Progenitor cell of endocrine pancreas (in vitro differentiated cells): ENCODE data around the gene G6PC2. TPM values are rescaled to one million over a fixed set of nuclear protein-coding genes. Genes with fewer than 3 reads are reported as not detected.
"Not testable (repeated sequence)": the region's sequence is repeated elsewhere in the genome, so short reads cannot be mapped to it uniquely, and the experiment has no call there.

Source experiments
- DNase-seq: peaks from one replicate; pipeline ENCODE4 v3.0.0; 2021; ENCODE audit warnings: low spot score; ENCODE audit not compliant: unreplicated experiment
- H3K27ac Mint-ChIP-seq: 2 replicates; pipeline ENCODE4 v1.8.0; 2021; ENCODE audit warnings: mild to moderate bottlenecking, moderate library complexity, mixed read lengths
- H3K27me3 Mint-ChIP-seq: 2 replicates; pipeline ENCODE4 v1.8.0; 2021; ENCODE audit warnings: mixed read lengths
- H3K36me3 Mint-ChIP-seq: 2 replicates; pipeline ENCODE4 v1.8.0; 2022; ENCODE audit warnings: mixed read lengths; ENCODE audit not compliant: insufficient read depth
- H3K4me1 Mint-ChIP-seq: 2 replicates; pipeline ENCODE4 v1.8.0; 2021; ENCODE audit warnings: low read depth, mixed read lengths
- H3K4me3 Mint-ChIP-seq: 2 replicates; pipeline ENCODE4 v1.8.0; 2021; ENCODE audit warnings: low read depth, mild to moderate bottlenecking, moderate library complexity, mixed read lengths
- H3K9me3 Mint-ChIP-seq: 2 replicates; pipeline ENCODE4 v1.8.0; 2021; ENCODE audit warnings: low read depth, mixed read lengths
- total RNA-seq: library from RNA; stranded (reverse); gene quantifications from 2 replicates; pipeline ENCODE4 v1.2.1, GENCODE V29; 2021
- TF ChIP-seq, protein P1 (sequence below): fragments of 200-600 bp; sonication (generic); IDR thresholded peaks from one replicate; pipeline ENCODE4 v1.5.0; 2021; ENCODE audit warnings: antibody characterized with exemption, mild to moderate bottlenecking; ENCODE audit not compliant: unreplicated experiment

G6PC2 gene
- total RNA-seq, 1 donor from 2014 or later, result not detected

DNA sequence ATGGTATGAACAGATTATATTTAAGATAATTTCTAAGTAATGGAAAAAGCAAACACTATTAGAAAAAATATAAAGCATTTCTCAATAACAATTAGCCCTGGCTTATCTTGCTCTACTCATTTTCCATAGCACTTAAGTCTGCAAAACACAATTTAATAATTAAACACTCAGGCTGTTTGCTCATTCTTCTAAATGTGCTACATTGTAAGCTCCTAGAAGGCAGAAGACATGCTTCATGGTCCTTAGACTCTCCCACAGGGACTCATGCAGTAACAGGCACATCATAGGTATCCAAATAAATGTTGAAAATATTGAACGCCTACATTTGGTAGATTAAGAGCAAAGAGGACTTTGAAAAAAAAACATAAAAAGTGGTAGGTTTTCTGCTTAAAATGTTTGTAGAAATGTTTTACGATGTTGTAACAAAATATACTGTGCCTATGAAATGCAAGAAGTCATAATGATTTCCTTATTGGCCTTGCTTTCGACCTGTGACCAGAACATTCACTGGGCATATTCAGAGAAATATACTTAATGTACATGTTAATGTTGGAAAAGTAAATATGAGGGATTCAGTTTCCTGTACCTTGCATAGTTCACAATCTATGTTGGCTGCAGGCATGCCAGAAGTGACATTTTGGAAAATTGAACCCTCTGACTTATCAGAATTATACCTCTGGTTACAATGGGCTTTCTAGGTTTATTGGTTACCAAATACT, 27.2 kb downstream of the G6PC2 start:
- H3K4me3 Mint-ChIP-seq, result no peak overlapping the region
- TF ChIP-seq, protein P1, sequence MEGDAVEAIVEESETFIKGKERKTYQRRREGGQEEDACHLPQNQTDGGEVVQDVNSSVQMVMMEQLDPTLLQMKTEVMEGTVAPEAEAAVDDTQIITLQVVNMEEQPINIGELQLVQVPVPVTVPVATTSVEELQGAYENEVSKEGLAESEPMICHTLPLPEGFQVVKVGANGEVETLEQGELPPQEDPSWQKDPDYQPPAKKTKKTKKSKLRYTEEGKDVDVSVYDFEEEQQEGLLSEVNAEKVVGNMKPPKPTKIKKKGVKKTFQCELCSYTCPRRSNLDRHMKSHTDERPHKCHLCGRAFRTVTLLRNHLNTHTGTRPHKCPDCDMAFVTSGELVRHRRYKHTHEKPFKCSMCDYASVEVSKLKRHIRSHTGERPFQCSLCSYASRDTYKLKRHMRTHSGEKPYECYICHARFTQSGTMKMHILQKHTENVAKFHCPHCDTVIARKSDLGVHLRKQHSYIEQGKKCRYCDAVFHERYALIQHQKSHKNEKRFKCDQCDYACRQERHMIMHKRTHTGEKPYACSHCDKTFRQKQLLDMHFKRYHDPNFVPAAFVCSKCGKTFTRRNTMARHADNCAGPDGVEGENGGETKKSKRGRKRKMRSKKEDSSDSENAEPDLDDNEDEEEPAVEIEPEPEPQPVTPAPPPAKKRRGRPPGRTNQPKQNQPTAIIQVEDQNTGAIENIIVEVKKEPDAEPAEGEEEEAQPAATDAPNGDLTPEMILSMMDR, result no peak
- H3K36me3 Mint-ChIP-seq, result no peaks in the 10 kb centered on the region
- H3K27ac Mint-ChIP-seq, result no peak overlapping the region
- peaks cover 20% of the 10 kb centered on the region for H3K4me1 Mint-ChIP-seq
- H3K27me3 Mint-ChIP-seq, result peaks cover 12% of the 10 kb centered on the region
- H3K9me3 Mint-ChIP-seq, result no peaks in the 10 kb centered on the region
- no peak for DNase-seq

DNA sequence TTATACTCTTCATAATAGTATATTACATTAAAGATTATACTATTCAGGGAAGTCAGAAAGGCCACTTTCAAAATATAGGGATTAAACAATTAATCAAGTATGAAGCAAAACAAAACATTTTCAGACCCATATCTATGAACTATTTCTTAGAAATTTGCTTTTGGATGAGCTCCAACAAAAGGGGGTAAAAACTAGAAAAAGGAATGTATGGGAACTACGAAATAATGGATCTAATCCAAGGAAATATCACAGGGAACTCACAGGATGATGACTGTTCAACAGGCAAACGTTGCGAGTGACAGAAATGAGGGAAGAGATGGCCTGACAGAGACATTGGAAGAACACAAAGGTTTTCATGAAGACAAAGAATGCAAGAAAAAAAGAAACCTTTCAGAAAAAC, 27.9 kb downstream of the G6PC2 start:
- TF ChIP-seq, protein P1, result no peak
- H3K4me3 Mint-ChIP-seq, result no peak overlapping the region
- H3K9me3 Mint-ChIP-seq, result no peaks in the 10 kb centered on the region
- H3K27ac Mint-ChIP-seq, result no peak overlapping the region
- peaks cover 20% of the 10 kb centered on the region for H3K4me1 Mint-ChIP-seq
- no peaks in the 10 kb centered on the region for H3K36me3 Mint-ChIP-seq
- H3K27me3 Mint-ChIP-seq, result peaks cover 12% of the 10 kb centered on the region
- DNase-seq, result no peak

DNA sequence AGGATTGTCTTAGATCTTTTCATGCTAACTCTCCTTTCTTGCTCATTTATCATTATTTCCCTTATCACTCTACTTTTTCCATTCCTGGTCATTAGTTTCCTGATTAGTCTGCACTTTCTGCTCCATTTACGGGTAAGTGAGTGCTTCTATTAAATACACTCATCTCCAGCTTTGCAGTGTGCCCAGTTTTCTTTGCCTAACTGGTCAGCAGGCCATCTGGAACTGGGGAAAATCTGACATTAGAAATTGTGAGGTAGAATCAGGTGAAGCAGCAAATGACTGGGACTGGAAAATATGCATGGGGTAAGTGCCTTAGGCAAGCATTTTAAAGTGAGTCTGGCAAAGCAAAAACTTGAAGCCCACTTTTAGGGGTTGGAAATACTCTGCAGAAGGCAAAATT, 29.2 kb downstream of the G6PC2 start:
- TF ChIP-seq, protein P1, result no peak
- no peak for DNase-seq
- Mint-ChIP-seq H3K9me3 (no peaks in the 10 kb centered on the region), H3K27ac (no peak overlapping the region), H3K4me3 (no peak overlapping the region), H3K4me1 (peaks cover 20% of the 10 kb centered on the region), H3K27me3 (peaks cover 12% of the 10 kb centered on the region), H3K36me3 (no peaks in the 10 kb centered on the region)

DNA sequence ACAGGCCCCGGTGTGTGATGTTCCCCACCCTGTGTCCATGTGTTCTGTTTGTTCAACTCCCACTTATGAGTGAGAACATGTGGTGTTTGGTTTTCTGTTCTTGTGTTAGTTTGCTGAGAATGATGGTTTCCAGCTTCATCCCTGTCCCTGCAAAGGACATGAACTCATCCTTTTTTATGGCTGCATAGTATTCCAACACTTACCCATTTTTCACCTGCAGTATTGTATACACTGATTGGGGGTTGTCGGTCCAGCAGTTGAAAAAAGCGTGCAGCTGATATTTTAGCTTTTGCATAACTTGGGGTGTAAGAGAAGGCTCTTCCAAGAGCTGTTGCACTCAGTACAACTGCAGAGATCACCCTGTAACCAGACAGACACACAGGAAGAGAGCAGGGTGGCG, 31.1 kb downstream of the G6PC2 start:
- not testable (repeated sequence) for H3K27ac Mint-ChIP-seq, H3K4me3 Mint-ChIP-seq

DNA sequence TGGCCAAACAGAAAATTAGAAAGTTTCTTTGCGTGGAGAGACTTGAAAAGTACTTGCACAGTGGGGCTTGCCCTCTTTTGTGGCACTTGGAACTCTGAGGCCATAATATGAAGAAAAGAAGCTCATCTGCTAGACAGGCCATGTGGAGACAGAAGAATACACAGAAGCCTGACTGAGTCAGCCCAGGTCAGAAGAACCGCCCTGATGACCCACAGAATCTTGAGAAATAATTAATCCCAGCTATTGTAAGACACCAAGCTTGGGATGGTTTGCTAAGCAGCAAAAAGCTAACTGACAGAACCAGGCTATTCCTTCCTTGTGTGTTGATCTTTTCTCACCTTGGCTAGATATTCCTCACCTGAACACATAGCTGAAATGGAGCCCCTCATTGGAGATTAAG, 33.7 kb downstream of the G6PC2 start:
- Mint-ChIP-seq H3K27ac (no peak overlapping the region), H3K9me3 (no peaks in the 10 kb centered on the region), H3K4me3 (no peak overlapping the region), H3K27me3 (peaks cover 7% of the 10 kb centered on the region), H3K4me1 (peaks cover 7% of the 10 kb centered on the region), H3K36me3 (no peaks in the 10 kb centered on the region)
- no peak for DNase-seq
- TF ChIP-seq, protein P1, result no peak

More for the DNA sequence above, 31.1 kb downstream of the G6PC2 start:
- H3K9me3 Mint-ChIP-seq, DNase-seq, H3K36me3 Mint-ChIP-seq: not testable (repeated sequence)
- Mint-ChIP-seq H3K27me3 (peaks cover 14% of the 10 kb centered on the region), H3K4me1 (peaks cover 20% of the 10 kb centered on the region)

DNA sequence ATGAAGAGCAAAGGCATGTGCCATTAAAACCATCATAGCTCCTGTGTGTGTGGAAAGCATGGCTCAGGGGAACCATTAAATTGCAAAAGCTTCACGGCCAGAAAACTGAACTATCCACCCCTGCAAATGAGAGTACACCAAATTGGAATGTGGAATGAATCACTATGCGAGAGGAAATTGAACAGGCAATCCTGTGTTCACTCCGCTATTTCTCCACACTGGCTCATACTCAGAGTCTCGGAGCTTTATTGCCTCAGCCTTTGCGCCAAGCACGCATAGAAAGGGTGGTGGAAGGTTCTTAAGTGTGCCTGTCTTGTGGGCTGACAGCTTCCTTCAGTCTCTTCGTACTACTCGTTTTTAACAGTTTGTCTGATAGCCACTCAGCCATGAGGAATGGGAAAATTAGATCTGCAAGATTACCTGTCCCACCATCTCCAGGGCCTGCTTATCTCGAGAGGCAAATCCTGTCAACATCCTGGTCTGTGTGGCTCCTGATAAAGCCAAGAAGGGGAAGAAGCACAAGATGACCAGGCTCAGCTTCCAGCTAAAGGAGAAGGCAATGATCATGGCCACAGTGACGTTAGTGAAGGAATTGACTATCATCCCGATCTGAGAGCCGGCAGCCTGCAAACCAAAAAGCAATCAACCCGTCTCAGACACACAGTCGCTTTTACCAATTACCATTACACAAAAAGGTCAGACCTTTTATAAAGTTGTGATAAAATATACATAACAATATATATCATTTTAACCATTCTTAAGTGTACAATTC, 34.9 kb downstream of the G6PC2 start:
- TF ChIP-seq, protein P1, result no peak
- Mint-ChIP-seq H3K4me3 (no peak overlapping the region), H3K4me1 (no peaks in the 10 kb centered on the region), H3K36me3 (no peaks in the 10 kb centered on the region), H3K27ac (no peak overlapping the region), H3K27me3 (peaks cover 2% of the 10 kb centered on the region), H3K9me3 (no peaks in the 10 kb centered on the region)
- DNase-seq, result no peak
